Adrenal gland (tissue), 12 donors: Measurements from ENCODE around the gene ELOA. TPM values are rescaled to one million over a fixed set of nuclear protein-coding genes. Genes with fewer than 3 reads are reported as not detected.
A peak's percentile ranks its signal among the peaks of the same experiment; 100 is the strongest.

Experiments used
- DNase-seq, 7 donors: peaks; one replicate each; pipeline ENCODE4 v3.0.0-alpha.2; 2019 to 2020
- H3K27ac ChIP-seq, 5 donors: fragments of 200-600 bp; sonication (generic) in 4 of 5; 1 replicate in 3 of 5; 2 replicates in 2 of 5; pipeline versions ENCODE4 v1.5.1 to v1.8.0; 2016 to 2020; ENCODE audit warnings: mild to moderate bottlenecking in 1 of 5
- H3K27me3 ChIP-seq: fragments of 200-600 bp; 2 replicates; pipeline ENCODE4 v1.8.0; 2021
- H3K36me3 ChIP-seq, 2 donors: fragments of 200-600 bp; replicated peaks in 1 of 2; 1 replicate in 1 of 2; 2 replicates in 1 of 2; pipeline versions ENCODE4 v1.5.1 to v1.8.0; 2018 to 2022
- H3K4me1 ChIP-seq, 2 donors: fragments of 200-600 bp; replicated peaks in 1 of 2; 1 replicate in 1 of 2; 2 replicates in 1 of 2; pipeline versions ENCODE4 v1.5.1 to v1.8.0; 2018 to 2021
- H3K4me3 ChIP-seq, 4 donors: fragments of 200-600 bp; sonication (generic) in 3 of 4; one replicate each; pipeline ENCODE4 v1.5.1; 2016 to 2018
- H3K9me3 ChIP-seq, 3 donors: fragments of 200-600 bp; sonication (generic) in 1 of 3; replicated peaks in 1 of 3; 1 replicate in 2 of 3; 2 replicates in 1 of 3; pipeline versions ENCODE4 v1.5.1 to v1.8.0; 2016 to 2021
- CTCF ChIP-seq, 6 experiments: fragments of 450-650 bp in 4 of 6; fragments of 200-600 bp in 2 of 6; sonication (generic) in 1 of 6; IDR thresholded peaks; 1 replicate in 5 of 6; 2 replicates in 1 of 6; pipeline versions ENCODE4 v1.5.1 to v1.8.0; 2016 to 2021; ENCODE audit warnings: antibody characterized with exemption in 6 of 6, mild to moderate bottlenecking in 2 of 6, moderate library complexity in 1 of 6
- POLR2A ChIP-seq, 2 donors: fragments of 450-650 bp; IDR thresholded peaks; one replicate each; pipeline ENCODE4 v1.6.1; 2017; ENCODE audit warnings: antibody characterized with exemption in 2 of 2, mild to moderate bottlenecking in 2 of 2, moderate library complexity in 1 of 2
- WGBS, 4 donors: extraction: QIAGEN DNeasy Blood & Tissue Kit in 2 of 4; methylation state at CpG; one replicate each; pipeline versions ENCODE4 v1.1.5 to v1.1.7; 2013 to 2017; 5-methylcytosine and 5-hydroxymethylcytosine counted together
- intact Hi-C, 2 donors: fragments of 100-400 bp; cut with DNase I; formaldehyde crosslinking; loops; one replicate each; pipeline versions ENCODE4 v1.14.1 to v1.15.0; 2022 to 2023
- polyA plus RNA-seq, 3 donors: library from polyadenylated mRNA; stranded (reverse); fragments of 200-250 nt in 2 of 3; fragments of 350-450 nt in 1 of 3; fragmentation: Illumina TruSeq in 1 of 3; extraction: RNeasy Lipid Tissue Mini Kit (QIAGEN cat#74804) in 1 of 3; gene quantifications; one replicate each; pipeline ENCODE4 v1.2.3, GENCODE V29; 2013 to 2014
- total RNA-seq, 9 donors: library from RNA; depleted of rRNA in 4 of 9; stranded (reverse); fragments of >200 nt in 4 of 9; fragments of 120-200 nt in 1 of 9; fragmentation: NEBNext Ultra II Directional in 1 of 9; extraction: Animal tissue kit (Norgen Biotek cat#: 25700) in 1 of 9; gene quantifications; one replicate each; pipeline versions ENCODE4 v1.1.0 to v1.2.4, GENCODE V29; 2013 to 2023
- donor health status: healthy with polysubstance abuse.
- donor health status: Bipolar disorder and iron deficiency.
- donor health status: DM: yes; HTN: yes; CAD: no.
- donor health status: DM: no; HTN: no; CAD: no.
- donor health status: DM: no; HTN: no; CAD: no.
- donor health status: DM: yes; HTN: yes; CAD: no.

ELOA gene
- total and polyA plus RNA-seq, 12 donors = 11.5 to 44.7 (median 30.9) TPM

- peaks cover 0 to 47% of the 10 kb centered on the region in 2 donors for H3K36me3 ChIP-seq
- DNase-seq = peak in 4 of 7 donors; percentile 41 to 62 (median 51)
- peaks cover 17 to 21% of the 10 kb centered on the region in 2 donors for H3K4me1 ChIP-seq
- no peaks in the 10 kb centered on the region for H3K27me3 ChIP-seq
- TF ChIP-seq CTCF (IDR thresholded peaks at IDR 0.05) (peak in 1 of 6 experiments; percentile 9), POLR2A (IDR thresholded peaks at IDR 0.05) (no peak)
- no peaks in the 10 kb centered on the region for H3K9me3 ChIP-seq
- intact Hi-C loops = no loop called here
- peak overlapping the region in 3 of 4 donors; percentile 60 to 92 (median 70) for H3K4me3 ChIP-seq
- H3K27ac ChIP-seq = peak overlapping the region in 4 of 5 donors; percentile 75 to 81 (median 76)
- 0 to 2% (median 1%) methylated on average over 8 to 15 of the region's 15 CpGs for WGBS, 4 donors
These were observed 48.3 kb downstream of the ELOA start for GRCh38 chr1:23791516-23792047.

DNA sequence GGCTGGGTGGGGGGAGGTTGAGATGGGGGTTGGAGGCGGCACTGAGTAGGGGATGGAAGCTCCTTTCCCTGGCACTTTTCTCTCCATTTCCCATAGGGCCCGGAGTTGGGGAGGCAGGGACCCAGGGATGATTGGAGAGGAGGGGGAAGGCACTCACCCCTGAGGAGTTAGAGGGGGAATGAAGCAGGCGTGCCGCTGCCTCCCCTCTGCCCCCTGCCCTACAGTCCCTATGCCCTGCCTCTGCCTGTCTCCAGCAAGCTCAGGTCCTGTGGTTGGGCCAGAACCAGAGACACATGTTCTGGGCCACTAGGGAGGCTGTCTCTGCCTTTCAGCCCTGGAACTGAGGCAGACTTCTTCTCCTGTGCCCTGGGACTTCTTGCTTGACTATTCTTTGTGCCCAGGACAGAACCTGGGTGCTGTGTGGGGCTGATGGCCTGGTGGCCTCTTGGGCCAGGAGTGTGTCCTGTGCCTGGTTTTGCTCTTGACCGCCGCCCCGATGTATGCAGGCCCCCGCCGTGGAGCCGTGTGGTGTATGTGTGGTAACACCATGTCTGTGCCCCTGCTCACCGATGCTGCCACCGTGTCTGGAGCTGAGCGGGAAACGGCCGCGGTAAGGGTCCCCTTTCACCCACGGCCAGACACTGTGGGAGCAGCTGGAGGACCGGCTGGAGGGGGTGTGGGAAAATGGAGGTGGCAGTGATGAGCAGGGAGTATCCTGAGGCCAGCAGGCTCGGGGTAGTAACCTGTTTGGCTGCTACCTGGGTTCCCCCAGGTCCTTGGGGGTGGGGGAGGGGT is 49.1 kb downstream of the ELOA start:
- peak overlapping the region in 2 of 4 donors; percentile 70 to 92 for H3K4me3 ChIP-seq
- peaks cover 17 to 21% of the 10 kb centered on the region in 2 donors for H3K4me1 ChIP-seq
- WGBS, 4 donors = 39 to 64% (median 61%) methylated on average over 3 to 19 of the region's 19 CpGs
- no peak overlapping the region for H3K27ac ChIP-seq
- H3K9me3 ChIP-seq = no peaks in the 10 kb centered on the region
- intact Hi-C loops = no loop called here
- peak in 2 of 7 donors; percentile 30 to 31 for DNase-seq
- no peaks in the 10 kb centered on the region for H3K27me3 ChIP-seq
- peaks cover 0 to 41% of the 10 kb centered on the region in 2 donors for H3K36me3 ChIP-seq
- TF ChIP-seq CTCF (IDR thresholded peaks at IDR 0.05) (no peak), POLR2A (IDR thresholded peaks at IDR 0.05) (no peak)

GRCh38 chr1:23793018-23793781 is 49.9 kb downstream of the ELOA start:
- H3K4me3 ChIP-seq = no peak overlapping the region
- no peaks in the 10 kb centered on the region for H3K9me3 ChIP-seq
- peaks cover 0 to 36% of the 10 kb centered on the region in 2 donors for H3K36me3 ChIP-seq
- H3K27me3 ChIP-seq = no peaks in the 10 kb centered on the region
- peak overlapping the region in 1 of 5 donors; percentile 8 for H3K27ac ChIP-seq
- intact Hi-C loops = no loop called here
- H3K4me1 ChIP-seq = peaks cover 17 to 21% of the 10 kb centered on the region in 2 donors
- TF ChIP-seq POLR2A (IDR thresholded peaks at IDR 0.05) (no peak), CTCF (IDR thresholded peaks at IDR 0.05) (no peak)
- DNase-seq = peak; percentile 48 to 74 (median 54)
- WGBS, 4 donors = 53 to 66% (median 63%) methylated on average over 5 to 16 of the region's 16 CpGs
